GM19238 (cell line): Measurements from ENCODE around the gene ABHD16A.

Experiments
- DNase-seq: peaks from one replicate; pipeline ENCODE4 v3.0.0; 2011; ENCODE audit warnings: low spot score; ENCODE audit not compliant: insufficient read length

Gene ABHD16A

DNA sequence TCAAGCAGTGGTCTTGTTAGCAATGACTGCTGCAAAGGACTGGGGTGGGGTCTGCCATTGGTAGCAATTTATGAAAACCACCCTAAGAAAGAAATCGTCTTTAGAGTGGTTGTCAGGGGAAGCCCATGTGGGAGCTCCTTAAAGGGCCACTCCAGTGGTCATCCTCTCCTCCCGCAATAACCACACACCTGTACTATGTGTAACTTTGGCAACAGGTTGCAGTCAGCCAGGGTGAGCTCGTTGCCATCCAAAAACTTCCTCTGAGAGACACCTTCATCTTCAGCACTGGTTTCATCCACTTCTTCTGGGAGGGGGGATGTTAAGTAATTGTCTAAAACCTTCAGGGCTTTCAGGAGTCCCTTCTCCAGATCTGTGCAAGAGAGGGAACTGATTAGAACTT lies 28.9 kb upstream of the ABHD16A start:
- no peak for DNase-seq

DNA sequence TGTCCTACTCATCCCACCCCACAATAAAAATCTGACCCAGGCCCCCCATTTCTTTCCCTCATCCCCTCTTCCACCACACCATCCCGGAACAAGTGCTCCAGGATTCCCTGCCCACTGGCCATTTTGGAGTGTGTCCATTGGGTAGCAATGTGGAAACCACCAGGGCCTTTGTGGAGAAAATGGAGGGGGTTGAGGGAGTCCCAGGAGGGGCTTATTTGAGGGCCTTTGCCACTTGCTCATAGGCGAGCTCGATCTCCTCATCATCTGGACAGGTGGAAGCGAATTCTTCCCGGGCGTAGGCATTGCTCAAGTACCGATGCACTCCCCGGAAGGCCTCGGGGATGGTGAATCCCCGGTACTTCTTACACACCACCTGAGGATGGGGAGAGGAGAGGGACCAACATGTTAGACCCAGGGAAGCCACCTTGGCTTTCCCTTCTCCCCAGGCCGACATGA lies 27.5 kb upstream of the ABHD16A start:
- no peak for DNase-seq

DNA sequence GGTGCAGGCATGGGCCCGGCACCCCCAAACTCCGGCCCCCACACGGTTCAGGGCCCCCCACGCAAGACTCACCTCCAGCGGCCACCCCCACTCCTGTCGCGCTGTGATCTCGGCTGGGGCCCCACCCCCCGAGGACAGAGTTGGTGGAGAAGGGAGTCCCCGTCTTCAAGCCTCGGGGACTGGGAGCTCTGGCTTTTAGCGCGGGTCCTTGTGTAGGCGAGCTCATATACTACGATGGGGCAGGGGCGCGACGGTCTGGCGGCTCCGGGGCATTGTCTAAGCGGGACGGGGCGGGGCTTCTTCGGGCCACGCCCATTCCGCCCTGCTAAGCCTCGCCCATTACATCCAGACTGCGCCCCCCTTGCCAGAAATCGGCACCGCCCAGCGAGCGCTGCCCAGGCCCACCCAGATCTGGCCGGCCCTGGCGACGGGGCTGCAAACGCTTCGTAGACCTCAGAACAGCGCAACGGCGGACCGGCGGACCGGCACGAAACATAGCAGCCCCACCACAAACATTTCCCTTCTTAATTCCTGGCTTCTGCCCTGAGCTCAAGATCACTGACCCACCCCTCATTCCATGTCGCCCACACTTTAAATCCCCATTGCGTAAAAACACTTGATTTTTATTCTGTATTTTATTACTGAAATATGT lies 27.0 kb upstream of the ABHD16A start:
- DNase-seq, result peak; percentile 50

DNA sequence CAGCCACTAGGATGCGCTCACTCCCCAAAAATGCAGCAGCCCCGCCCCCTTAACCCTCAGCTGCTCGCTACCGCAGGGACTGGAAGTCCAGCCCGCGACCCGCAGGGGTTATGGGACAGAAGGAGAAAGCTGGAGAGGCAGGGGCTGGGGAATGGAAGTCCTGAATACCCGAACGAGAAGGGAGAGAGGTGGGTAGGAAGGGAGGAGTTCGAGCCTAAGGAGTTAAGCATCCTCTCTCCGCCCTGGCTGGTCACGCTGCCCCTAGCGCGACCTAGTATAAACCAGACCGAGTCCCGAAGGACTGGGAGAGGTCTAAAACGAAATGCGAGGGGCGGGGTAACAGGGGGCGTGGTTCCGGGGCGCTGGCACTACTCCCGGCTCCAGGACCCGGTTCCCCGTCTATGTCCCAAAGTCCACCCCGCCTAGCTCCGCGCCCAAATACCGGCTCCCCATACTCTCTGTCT lies 26.4 kb upstream of the ABHD16A start:
- DNase-seq, result peak; percentile 60

DNA sequence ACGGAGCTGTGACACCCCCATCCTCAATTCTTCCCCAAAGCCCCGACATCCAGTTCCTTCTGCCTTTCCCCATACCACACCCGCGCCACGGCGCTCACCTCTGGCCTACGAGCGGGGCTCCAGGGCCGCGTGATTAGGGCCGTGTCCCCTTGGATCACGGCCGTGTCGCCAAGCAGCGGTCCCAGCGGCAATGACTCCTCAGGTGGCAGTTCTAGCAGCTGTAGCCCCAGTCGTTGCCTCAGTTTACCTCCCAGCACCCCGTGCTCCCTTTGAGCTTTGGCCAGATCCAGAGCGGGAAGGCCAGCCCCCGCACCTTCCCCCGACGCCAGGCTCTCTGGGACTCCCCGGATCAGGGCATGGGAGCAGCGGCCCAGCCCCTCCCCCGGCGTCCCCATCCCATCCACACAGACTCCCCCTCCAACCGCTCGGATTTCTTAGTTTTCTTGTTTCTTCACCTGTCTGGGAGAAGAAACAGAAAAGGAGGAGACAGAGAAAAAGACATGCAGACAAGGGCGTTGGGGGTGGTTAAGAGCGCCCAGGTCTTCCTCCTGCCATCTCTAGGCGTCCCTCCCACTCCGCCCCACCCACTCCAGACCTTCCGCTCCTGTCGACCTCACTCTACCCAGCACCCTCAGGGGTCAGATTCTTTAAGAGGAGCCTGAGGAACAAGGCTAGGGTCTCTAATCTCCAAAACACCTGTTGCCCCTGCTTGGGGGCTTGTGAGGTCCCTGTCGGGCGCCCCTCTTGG lies 25.8 kb upstream of the ABHD16A start, which contains the start of gene DDAH2:
Gene DDAH2, minus strand, starts transcription at position 533 of the 748 bp plus-strand sequence. Its CDS starts 138 bp downstream, at position 395.
- DNase-seq, result no peak

DNA sequence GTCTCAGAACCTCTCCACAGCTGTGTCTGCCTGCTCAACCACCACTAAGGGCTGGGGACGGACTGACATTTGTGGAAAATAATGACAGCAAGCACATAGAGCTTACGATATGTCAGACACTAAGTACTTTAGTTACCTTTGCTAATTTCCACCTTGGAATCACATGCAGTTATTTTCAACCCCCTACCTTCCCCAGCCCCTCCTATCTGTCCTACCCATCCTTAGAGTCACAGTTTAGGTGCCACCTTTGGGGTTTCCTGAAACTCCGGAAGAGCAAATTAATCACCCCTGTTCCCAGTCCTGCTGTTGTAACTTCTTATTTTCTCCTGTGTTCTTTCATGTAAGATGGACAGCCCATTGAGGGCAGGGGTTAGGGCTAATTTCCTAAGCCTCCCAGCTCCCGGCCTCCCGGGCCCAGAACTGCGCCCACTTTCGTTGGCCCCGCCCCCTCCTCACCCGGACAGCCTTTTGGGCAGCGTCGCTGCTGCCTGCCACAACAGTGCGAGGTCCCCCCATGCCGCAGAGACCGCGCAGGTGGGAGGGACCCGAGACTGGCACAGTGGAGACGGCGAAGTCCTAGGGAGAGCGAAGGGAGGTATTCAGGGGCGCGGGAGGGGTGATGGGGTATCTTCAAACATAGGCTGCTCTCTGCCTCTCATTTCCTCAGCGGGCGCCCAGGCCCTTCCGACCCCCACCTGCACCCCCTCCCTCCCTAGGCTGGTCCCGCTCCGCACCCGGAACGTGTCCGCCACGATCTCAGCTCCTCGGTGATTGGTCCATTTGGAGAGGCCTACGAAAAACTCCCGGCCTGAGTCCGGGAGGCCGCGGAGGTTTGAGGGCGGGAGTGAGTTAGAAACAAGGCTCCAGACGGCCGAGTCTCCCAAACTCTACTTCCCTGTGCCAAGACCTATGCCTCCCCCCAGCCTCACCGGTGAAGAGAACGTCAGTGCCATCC lies 24.9 kb upstream of the ABHD16A start:
- DNase-seq, result no peak

DNA sequence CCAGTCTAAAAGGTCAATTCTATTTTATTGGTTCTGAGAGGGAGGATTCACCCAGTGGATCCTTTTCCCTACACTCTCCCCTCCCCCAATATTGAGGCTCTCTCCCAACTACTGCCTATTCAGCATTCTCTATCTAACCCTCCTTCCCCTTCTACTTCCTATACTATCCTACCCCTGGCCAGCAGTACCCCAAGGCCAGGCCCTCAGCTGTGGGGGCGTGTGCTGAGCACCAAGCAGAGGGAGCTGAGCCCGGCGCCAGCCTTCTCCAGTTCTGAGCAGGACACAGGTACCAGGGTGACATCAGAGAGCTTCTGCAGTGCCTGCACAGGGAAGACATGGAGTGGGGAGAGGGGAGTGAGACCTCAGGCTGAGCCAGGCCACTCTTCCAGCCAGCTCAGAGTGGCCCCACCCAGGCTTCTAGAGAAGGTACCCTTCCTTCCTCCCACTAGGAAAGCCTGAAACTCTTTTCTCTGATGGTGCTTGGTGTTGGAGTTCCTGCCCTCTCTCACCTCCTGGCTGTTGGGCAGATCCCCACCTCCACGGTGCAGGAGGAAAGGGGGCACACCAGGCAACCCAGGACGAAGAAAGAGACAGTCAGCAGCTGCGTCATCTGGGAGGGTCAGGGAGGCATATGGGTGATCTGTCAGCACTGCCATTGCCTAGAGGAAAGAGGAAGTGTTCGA lies 24.1 kb upstream of the ABHD16A start:
- peak; percentile 81 for DNase-seq

DNA sequence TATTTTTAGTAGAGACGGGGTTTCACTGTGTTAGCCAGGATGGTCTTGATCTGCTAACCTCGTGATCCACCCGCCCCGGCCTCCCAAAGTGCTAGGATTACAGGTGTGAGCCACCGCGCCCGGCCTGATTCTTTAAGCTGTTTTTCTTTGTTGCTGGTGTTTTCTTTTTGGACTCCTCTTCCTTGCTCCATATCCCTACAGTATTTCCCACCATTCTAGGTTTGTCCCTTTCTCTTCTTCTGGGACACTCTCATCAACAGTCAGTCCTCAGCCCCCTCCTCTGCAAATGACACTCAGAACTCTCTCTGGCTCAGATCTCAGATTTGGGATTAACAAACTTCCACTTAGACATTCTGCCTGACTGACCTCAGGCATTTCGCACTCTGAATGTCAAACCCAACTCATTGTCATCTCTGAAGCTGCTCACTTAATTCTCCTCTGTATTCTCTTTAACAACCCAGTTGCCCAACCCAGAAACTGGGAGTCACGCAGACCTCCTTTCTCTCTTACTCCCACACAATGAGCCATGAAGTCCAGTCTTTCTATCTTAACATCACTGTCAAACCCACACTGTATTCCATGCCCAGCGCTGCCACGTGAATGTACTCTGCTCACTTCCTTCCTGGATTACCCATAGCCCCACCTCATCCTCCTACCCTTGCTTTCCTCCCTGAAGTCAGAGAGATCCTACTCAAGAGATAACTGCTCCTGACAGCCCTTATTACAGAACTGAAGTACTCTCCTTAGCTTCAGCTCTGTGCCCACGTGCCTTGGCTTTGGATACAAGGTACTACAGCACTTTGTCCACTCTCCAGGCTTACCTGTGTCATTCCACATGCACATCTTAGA lies 22.6 kb upstream of the ABHD16A start:
- no peak for DNase-seq

DNA sequence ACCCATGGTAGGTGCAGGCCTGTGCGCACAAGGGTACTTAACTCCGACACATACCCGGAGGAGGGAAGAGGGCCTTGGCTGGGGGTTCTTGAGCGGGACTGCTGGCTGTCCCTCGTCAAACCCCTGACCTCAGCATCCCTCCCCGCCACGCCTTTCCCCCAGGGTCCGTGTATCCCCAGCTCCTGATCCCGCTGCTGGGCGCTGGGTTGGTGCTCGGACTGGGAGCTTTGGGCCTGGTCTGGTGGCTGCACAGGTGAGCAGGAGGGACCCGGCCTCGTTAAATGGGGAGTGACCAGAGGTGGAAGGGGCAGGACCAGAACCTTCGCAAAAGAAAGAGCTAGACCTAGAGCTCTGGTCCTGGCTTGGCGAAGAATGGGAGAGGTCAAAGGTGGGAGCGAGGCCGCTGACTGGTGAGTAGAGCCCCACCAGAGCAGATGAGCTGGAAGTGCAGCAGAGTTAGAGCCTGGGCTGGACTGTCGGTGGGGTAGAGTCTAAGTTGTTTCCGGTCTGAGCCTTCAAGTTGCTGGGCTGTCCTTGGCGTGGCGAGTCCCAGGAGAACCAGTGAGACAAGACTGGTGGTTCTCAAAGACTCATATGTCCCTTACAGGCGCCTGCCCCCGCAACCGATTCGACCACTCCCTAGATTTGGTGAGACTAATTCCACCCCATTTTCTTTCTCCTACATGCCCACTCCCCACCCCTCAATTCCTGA lies 21.0 kb upstream of the ABHD16A start:
- DNase-seq, result no peak

DNA sequence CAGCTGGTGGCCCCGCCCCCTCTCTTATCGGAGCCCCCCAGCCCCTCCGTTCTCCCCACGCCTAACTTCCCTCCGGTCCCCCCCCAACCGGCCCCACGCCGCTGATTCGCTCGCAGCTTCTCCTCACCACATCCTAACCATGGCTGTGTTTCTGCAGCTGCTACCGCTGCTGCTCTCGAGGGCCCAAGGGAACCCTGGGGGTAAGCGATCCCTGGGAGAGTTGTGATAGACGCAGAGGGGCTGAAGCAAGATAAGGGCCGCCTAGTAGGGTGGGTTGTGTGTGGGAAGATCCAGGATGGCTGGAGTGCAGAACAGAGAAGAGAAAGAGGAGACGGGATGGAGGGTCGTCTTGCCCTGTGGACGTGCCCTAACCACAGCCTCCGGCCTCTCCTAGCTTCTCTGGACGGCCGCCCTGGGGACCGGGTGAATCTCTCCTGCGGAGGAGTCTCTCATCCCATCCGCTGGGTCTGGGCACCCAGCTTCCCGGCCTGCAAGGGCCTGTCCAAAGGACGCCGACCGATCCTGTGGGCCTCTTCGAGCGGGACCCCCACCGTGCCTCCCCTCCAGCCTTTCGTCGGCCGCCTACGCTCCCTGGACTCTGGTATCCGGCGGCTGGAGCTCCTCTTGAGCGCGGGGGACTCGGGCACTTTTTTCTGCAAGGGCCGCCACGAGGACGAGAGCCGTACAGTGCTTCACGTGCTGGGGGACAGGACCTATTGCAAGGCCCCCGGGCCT lies 20.3 kb upstream of the ABHD16A start, which contains the start of gene MPIG6B:
Gene MPIG6B, plus strand, starts transcription at position 129 of the 735 bp plus-strand sequence. Its CDS starts 11 bp downstream, at position 140.
- DNase-seq, result no peak

DNA sequence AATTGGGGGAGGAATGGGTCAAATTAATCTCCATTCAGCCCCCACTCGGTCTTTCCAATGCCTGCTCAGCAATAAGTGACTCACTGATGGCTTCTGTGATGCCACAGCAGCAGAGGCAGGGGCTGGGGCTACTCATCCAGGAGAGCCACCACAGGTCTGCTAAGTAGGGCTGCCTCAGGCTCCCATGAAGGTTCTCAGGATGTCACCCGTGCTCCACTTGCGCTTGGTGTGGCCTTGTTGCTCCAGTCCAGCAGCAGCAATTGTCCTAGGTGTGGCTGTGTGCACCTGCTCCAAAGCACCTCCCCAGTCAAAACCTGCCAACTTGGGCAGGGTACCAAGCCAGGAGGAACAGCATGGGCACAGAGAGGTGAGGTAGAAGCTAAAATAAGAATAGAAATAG lies 19.0 kb upstream of the ABHD16A start:
- DNase-seq, result no peak

DNA sequence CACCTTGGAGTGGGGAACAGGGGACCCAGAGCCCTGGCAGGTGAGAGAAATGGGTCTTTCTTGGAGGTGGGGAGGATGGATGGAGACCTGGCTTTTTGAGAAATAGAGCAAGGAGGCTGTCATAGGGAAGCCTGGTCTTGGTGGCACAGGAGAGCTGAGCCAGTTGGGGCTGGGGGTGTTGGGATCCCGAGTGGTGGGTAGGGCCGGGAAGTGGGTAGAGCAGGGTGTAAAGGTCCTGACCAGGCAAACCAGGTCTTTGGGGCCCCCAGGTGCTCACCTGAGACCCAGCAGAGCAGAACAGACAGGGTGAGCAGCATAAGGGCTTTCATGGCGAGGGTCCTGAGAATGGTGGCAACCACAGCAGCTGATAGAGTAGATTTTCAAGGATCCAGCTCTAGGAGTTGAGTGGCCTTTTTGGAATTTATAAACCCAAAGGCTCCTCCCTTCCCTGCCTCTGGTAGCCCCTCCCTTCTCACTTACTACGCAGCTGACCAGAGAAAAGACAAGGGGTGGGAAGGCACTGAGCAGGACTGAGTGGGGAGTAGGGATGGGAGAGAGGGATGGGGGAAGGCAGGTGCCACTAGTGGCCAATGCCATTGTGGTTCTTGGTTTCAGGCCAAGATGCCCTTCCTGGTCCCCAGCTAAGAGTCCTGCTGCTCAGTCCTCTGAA lies 18.4 kb upstream of the ABHD16A start, which contains the start of gene LY6G6C:
Gene LY6G6C, minus strand, starts transcription at position 396 of the 670 bp plus-strand sequence. Its CDS starts 67 bp downstream, at position 329.
- no peak for DNase-seq

DNA sequence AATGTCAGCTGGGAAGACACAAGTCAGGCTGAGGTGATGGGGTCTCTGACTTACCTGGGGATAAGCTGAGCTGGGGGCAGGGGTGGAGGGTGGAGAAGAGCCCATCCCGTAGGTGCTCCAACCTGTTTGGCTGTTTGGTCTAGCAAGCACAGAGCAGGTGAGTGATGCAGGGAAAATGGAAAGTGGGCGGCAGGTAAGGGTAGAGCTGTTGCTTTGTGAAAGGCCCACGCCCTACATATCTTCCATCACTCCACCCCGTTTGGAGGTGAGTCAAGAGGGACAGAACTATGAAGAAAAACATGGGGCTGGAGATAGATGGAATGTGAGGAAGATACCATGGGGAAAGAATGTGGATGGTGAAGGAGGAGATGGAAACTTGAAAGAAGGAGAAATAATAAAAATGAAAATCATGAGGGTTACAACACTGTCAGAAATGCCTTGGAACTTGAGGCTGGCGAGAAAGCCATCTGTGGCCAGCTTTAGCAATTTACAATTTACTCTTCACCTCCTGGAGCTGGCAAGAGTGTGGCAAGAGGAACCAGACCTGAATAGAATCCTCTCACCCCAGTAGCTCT lies 17.2 kb upstream of the ABHD16A start:
- no peak for DNase-seq

DNA sequence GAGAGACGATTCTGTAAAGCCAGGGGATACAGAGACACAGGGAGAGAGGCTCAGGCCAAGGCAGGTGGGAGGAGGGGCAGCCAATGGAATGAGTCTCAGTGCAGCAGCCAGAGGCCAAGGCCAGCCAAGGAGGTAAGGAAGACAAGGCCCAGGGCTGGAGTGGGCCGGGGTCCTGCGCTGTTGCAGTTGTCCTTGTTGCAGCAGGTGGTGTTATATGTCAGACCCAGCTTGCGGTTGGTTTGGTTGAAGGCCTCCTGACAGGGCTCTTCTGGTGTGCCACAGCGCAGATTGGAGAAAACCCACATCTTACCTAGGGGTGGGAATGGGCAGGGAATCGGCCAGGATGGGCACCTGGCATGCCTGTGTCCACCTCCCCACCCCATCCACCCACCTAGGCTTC lies 15.9 kb upstream of the ABHD16A start:
- DNase-seq, result no peak

DNA sequence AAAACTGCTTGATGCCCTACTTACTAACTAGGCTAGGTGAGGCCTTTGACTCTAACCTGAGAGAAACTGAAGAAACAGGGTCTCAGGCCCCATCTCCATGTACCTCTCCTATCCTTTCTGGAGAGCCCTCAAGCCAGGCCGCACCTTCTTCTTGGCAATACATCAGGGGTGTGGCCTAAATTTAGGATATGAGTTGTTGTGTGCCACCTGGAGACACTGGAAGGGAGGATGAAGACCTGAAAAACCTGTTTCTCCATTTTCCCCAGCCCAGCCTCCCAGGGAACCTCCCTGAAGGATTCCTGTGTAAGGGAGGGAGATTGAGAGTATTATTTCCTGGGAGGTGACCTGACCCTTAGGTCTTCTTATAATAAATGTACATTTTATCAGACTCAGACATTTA lies 15.1 kb upstream of the ABHD16A start:
- no peak for DNase-seq

DNA sequence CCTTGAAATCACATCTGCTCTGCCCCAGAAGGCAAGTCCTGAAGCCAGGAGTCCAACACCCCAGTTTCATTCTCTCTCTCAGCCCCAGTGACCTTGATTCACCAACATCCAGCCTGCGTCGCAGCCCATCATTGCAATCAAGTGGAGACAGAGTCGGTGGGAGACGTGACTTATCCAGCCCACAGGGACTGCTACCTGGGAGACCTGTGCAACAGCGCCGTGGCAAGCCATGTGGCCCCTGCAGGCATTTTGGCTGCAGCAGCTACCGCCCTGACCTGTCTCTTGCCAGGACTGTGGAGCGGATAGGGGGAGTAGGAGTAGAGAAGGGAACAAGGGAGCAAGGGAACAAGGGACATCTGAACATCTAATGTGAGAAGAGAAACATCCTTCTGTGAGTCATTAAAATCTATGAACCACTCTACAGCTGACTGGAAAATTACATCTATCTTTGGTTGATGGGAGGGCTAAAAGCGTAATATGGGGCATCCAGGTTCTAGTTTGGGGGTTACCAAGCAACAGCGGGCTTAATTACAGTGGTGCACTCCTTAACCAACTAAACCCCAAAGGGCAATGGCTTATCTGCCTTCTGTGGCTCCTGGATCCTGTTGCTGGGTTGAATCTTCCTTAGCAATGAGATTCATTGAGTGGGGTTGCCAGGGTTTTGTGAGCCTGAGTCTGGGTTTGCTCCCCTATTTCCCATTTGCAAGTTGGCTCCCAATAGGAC lies 14.5 kb upstream of the ABHD16A start:
- no peak for DNase-seq
